Measurements from ENCODE around the gene HTR1A. TPM values are rescaled to one million over a fixed set of nuclear protein-coding genes. Genes with fewer than 3 reads are reported as not detected.

The HTR1A gene
- polyA plus RNA-seq, 1 of the 3 experiments (the other 2 are of a cell fraction): not detected

DNA sequence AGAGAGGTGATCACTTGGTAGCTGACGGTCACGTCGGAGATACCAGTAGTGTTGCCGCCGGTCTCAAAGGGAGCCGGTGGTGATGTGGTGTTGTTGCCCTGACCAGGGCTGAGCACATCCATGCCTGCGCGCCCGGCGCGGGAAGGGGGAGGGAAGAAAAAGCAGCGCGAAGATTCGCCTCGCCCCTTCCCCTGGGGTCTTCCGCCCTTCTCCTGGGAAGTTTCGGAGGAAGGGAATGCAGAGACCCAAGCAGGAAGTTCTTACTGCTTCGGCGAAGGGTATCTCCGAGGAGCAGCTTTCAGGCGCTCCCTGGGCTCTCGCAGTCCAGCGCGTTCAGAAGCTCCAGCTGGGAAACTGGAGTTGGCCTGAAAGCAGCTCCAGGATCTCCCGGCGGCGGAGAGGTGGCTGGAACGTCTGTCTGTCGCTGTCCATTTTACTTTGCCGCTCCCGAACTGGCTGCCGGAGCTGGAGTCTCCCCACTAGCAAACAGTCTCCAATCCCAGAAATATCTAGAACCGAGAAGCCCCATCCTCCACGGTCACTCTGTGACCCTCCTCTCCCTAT lies 565 bp downstream of the HTR1A start:
- Histone ChIP-seq H3K4me2 (no peak overlapping the region), H3K9me3 (no peaks in the 10 kb centered on the region), H3K4me3 (ENCODE audit: low read depth in 2 of 2, low read length in 1 of 2) (no peak overlapping the region), H3K9me2 (no peaks in the 10 kb centered on the region), H2AFZ (ENCODE audit: low read depth) (no peak overlapping the region), H3K36me3 (replicated peaks in 1 of 2; ENCODE audit: control insufficient read depth in 1 of 2, insufficient read depth in 2 of 2, low read length in 1 of 2) (no peaks in the 10 kb centered on the region), H3K4me1 (ENCODE audit: control insufficient read depth in 1 of 2, insufficient read depth in 2 of 2, low read depth in 1 of 2, low read length in 1 of 2) (no peaks in the 10 kb centered on the region), H3K79me2 (ENCODE audit: insufficient read depth) (no peaks in the 10 kb centered on the region), H3K27me3 (ENCODE audit: insufficient read depth) (peaks cover 27% of the 10 kb centered on the region; the same call in 1 of the 2 replicates), H4K20me1 (ENCODE audit: insufficient read depth) (no peaks in the 10 kb centered on the region), H3K9ac (no peak overlapping the region), H3F3A (replicated peaks; ENCODE audit: insufficient read depth) (no peaks in the 10 kb centered on the region), H3K27ac (ENCODE audit: low read depth in 2 of 2, low read length in 1 of 2) (no peak overlapping the region)
- CTCF ChIA-PET: interaction anchor here (1.3 to 3.5 kb wide), 4 partner anchors 9 to 561 kb away, joined by 3 to 43 read pairs (median 11); no protein-coding TSS in a partner anchor
- POLR2A ChIA-PET: no interaction called here
- 15% methylated on average over 17 of the region's 34 CpGs for WGBS (ENCODE audit: low lambda C conversion rate)
- TF ChIP-seq MAX (IDR thresholded peaks at IDR 0.05; ENCODE audit: low read depth) (no peak), NRF1 (IDR thresholded peaks at IDR 0.05; ENCODE audit: low read depth, low read length) (no peak), GATA2 (CRISPR knock-in tag; IDR thresholded peaks at IDR 0.05) (no peak)
- TF ChIP-seq, protein P1, sequence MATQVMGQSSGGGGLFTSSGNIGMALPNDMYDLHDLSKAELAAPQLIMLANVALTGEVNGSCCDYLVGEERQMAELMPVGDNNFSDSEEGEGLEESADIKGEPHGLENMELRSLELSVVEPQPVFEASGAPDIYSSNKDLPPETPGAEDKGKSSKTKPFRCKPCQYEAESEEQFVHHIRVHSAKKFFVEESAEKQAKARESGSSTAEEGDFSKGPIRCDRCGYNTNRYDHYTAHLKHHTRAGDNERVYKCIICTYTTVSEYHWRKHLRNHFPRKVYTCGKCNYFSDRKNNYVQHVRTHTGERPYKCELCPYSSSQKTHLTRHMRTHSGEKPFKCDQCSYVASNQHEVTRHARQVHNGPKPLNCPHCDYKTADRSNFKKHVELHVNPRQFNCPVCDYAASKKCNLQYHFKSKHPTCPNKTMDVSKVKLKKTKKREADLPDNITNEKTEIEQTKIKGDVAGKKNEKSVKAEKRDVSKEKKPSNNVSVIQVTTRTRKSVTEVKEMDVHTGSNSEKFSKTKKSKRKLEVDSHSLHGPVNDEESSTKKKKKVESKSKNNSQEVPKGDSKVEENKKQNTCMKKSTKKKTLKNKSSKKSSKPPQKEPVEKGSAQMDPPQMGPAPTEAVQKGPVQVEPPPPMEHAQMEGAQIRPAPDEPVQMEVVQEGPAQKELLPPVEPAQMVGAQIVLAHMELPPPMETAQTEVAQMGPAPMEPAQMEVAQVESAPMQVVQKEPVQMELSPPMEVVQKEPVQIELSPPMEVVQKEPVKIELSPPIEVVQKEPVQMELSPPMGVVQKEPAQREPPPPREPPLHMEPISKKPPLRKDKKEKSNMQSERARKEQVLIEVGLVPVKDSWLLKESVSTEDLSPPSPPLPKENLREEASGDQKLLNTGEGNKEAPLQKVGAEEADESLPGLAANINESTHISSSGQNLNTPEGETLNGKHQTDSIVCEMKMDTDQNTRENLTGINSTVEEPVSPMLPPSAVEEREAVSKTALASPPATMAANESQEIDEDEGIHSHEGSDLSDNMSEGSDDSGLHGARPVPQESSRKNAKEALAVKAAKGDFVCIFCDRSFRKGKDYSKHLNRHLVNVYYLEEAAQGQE (IDR thresholded peaks at IDR 0.05; ENCODE audit: low read depth, low read length): peak; percentile 76; the same call in 1 of the 2 replicates
- no peak for DNase-seq

GRCh38 chr5:63961125-63961597 lies 1.1 kb downstream of the HTR1A start:
- TF ChIP-seq USF2 (IDR thresholded peaks at IDR 0.05; ENCODE audit: borderline replicate concordance, low read depth, low read length): no peak
- no peak for TF ChIP-seq IRF3 (IDR thresholded peaks at IDR 0.05; ENCODE audit: low read depth, low read length)
- no peak for TF ChIP-seq MAX (IDR thresholded peaks at IDR 0.05; ENCODE audit: low read depth)
- TF ChIP-seq USF1 (IDR thresholded peaks at IDR 0.05; ENCODE audit: borderline replicate concordance, low read depth): no peak
- TF ChIP-seq TEAD4 (IDR thresholded peaks at IDR 0.05; ENCODE audit: borderline replicate concordance, insufficient read depth): no peak
- no peak for TF ChIP-seq TCF12 (IDR thresholded peaks at IDR 0.05)
- no peak for TF ChIP-seq ELF1 (IDR thresholded peaks at IDR 0.05)
- TF ChIP-seq, protein P1 (IDR thresholded peaks at IDR 0.05; ENCODE audit: low read depth, low read length): no peak
- no peak for TF ChIP-seq FOXJ3 (CRISPR knock-in tag; IDR thresholded peaks at IDR 0.05)
- TF ChIP-seq EP300 (IDR thresholded peaks at IDR 0.05; ENCODE audit: borderline replicate concordance in 1 of 2, low read depth in 1 of 2, low read length in 1 of 2): no peak
- TF ChIP-seq RXRA (IDR thresholded peaks at IDR 0.05; ENCODE audit: borderline replicate concordance, low read depth): no peak
- TF ChIP-seq YY1 (IDR thresholded peaks at IDR 0.05; ENCODE audit: low read depth): no peak
- H3K79me2 ChIP-seq (ENCODE audit: insufficient read depth): no peaks in the 10 kb centered on the region
- H3K9me3 ChIP-seq: no peaks in the 10 kb centered on the region
- no peaks in the 10 kb centered on the region for H3K9me2 ChIP-seq
- H2AFZ ChIP-seq (ENCODE audit: low read depth): no peak overlapping the region
- WGBS (ENCODE audit: low lambda C conversion rate): 46% methylated on average over 19 of the region's 37 CpGs
- no peaks in the 10 kb centered on the region for H3K36me3 ChIP-seq (replicated peaks in 1 of 2; ENCODE audit: control insufficient read depth in 1 of 2, insufficient read depth in 2 of 2, low read length in 1 of 2)
- H3F3A ChIP-seq (replicated peaks; ENCODE audit: insufficient read depth): no peaks in the 10 kb centered on the region
- no peak overlapping the region for H3K4me2 ChIP-seq
- CTCF ChIA-PET: interaction anchor here (1.7 to 3.5 kb wide), 2 partner anchors 8 to 560 kb away, joined by 9 to 43 read pairs; no protein-coding TSS in a partner anchor
- peaks cover 27% of the 10 kb centered on the region; the same call in 1 of the 2 replicates for H3K27me3 ChIP-seq (ENCODE audit: insufficient read depth)
- no peaks in the 10 kb centered on the region for H4K20me1 ChIP-seq (ENCODE audit: insufficient read depth)
- POLR2A ChIA-PET: no interaction called here
- no peak overlapping the region for H3K27ac ChIP-seq (ENCODE audit: low read depth in 2 of 2, low read length in 1 of 2)
- H3K9ac ChIP-seq: no peak overlapping the region
- H3K4me1 ChIP-seq (ENCODE audit: control insufficient read depth in 1 of 2, insufficient read depth in 2 of 2, low read depth in 1 of 2, low read length in 1 of 2): no peaks in the 10 kb centered on the region
- no peak for DNase-seq
- no peak overlapping the region for H3K4me3 ChIP-seq (ENCODE audit: low read depth in 2 of 2, low read length in 1 of 2)

Measured in SK-N-SH (cell line).